SK-N-SH treated with all-trans-retinoic acid at 6 μM for 48 hours (cell line): ENCODE measurements around the gene KCNK10.

Source experiments
- ARNTL ChIP-seq: fragments of 450-650 bp; formaldehyde crosslinking; IDR thresholded peaks from 2 replicates; pipeline ENCODE4 v1.5.0; 2020; ENCODE audit warnings: low read depth, mild to moderate bottlenecking, moderate library complexity, borderline replicate concordance
- ZNF565 ChIP-seq: fragments of 450-650 bp; formaldehyde crosslinking; conservative IDR thresholded peaks from 2 replicates; pipeline ENCODE4 v1.5.0; 2020; ENCODE audit warnings: low read depth, mild to moderate bottlenecking, moderate library complexity

GRCh38 chr14:88170333-88170732, 152.7 kb downstream of the KCNK10 start:
- no peak for TF ChIP-seq ARNTL (CRISPR knock-in tag)
- TF ChIP-seq ZNF565 = no peak
